Activated CD8-positive, alpha-beta memory T cell treated with anti-CD3 and anti-CD28 coated beads, Interleukin-2, amount 50 U/mL, for 24 hours (primary cell): ENCODE data around the gene MYRIP.
"Not testable (repeated sequence)": the region's sequence is repeated elsewhere in the genome, so short reads cannot be mapped to it uniquely, and the experiment has no call there.

ENCODE experiments used
- DNase-seq: peaks from one replicate; pipeline ENCODE4 v3.0.0-alpha.2; 2020; ENCODE audit errors: extremely low read depth

MYRIP gene

GRCh38 chr3:39965997-39966396, 156.6 kb downstream of the MYRIP start:
- DNase-seq = no peak

GRCh38 chr3:39970982-39971381, 161.6 kb downstream of the MYRIP start:
- DNase-seq = no peak

GRCh38 chr3:39971559-39972031, 162.2 kb downstream of the MYRIP start:
- DNase-seq = no peak

GRCh38 chr3:39972508-39972907, 163.1 kb downstream of the MYRIP start:
- DNase-seq = no peak

GRCh38 chr3:39977058-39977794, 167.8 kb downstream of the MYRIP start:
- DNase-seq = no peak

- no peak for DNase-seq
Observed at GRCh38 chr3:39978308-39978707, 168.9 kb downstream of the MYRIP start.

- DNase-seq = no peak
Observed at GRCh38 chr3:39980058-39980457, 170.6 kb downstream of the MYRIP start.

- DNase-seq = no peak
Observed at GRCh38 chr3:39980781-39981180, 171.4 kb downstream of the MYRIP start.

- no peak for DNase-seq
Observed at GRCh38 chr3:39981547-39982184, 172.3 kb downstream of the MYRIP start.

- DNase-seq = no peak
Observed at GRCh38 chr3:39982665-39983357, 173.4 kb downstream of the MYRIP start.

GRCh38 chr3:39989746-39990145, 180.3 kb downstream of the MYRIP start:
- no peak for DNase-seq

- no peak for DNase-seq
Observed at GRCh38 chr3:39990532-39990931, 181.1 kb downstream of the MYRIP start.

GRCh38 chr3:40008796-40009195, 199.4 kb downstream of the MYRIP start:
- DNase-seq = no peak

GRCh38 chr3:40009991-40010390, 200.6 kb downstream of the MYRIP start:
- no peak for DNase-seq

GRCh38 chr3:40012381-40012780, 203.0 kb downstream of the MYRIP start:
- no peak for DNase-seq

- DNase-seq = no peak
Observed at GRCh38 chr3:40016391-40016790, 207.0 kb downstream of the MYRIP start.

- DNase-seq = no peak
Observed at GRCh38 chr3:40018369-40018768, 209.0 kb downstream of the MYRIP start.

- no peak for DNase-seq
Observed at GRCh38 chr3:40019376-40019775, 210.0 kb downstream of the MYRIP start.

- no peak for DNase-seq
Observed at GRCh38 chr3:40020689-40021088, 211.3 kb downstream of the MYRIP start.

- no peak for DNase-seq
Observed at GRCh38 chr3:40021338-40021737, 211.9 kb downstream of the MYRIP start.

GRCh38 chr3:40022297-40022827, 213.0 kb downstream of the MYRIP start:
- no peak for DNase-seq

GRCh38 chr3:40024526-40024925, 215.1 kb downstream of the MYRIP start:
- DNase-seq = no peak

GRCh38 chr3:40025892-40026291, 216.5 kb downstream of the MYRIP start:
- not testable (repeated sequence) for DNase-seq
